Stimulated activated CD8-positive, alpha-beta memory T cell treated with anti-CD3 and anti-CD28 coated beads, Interleukin-7, amount 100 ng/mL, for 4 hours (primary cell): ENCODE results near the gene OR1F1.
"Not testable (repeated sequence)": the region's sequence is repeated elsewhere in the genome, so short reads cannot be mapped to it uniquely, and the experiment has no call there.

Experiments used
- DNase-seq, 2 donors: peaks; one replicate each; pipeline ENCODE4 v3.0.0-alpha.2; 2020; ENCODE audit warnings: low read depth in 2 of 2

OR1F1 gene

GRCh38 chr16:3150346-3151218 lies 37.4 kb upstream of the OR1F1 start:
- peak; percentile 93 to 97 for DNase-seq

- no peak for DNase-seq
These were observed 36.1 kb upstream of the OR1F1 start for GRCh38 chr16:3152027-3152276.

GRCh38 chr16:3152277-3152990 lies 35.6 kb upstream of the OR1F1 start:
- DNase-seq = peak; percentile 69 to 73

- no peak for DNase-seq
These were observed 35.0 kb upstream of the OR1F1 start for GRCh38 chr16:3152991-3153368.

GRCh38 chr16:3155181-3155580 lies 32.8 kb upstream of the OR1F1 start:
- no peak for DNase-seq

- no peak for DNase-seq
These were observed 32.0 kb upstream of the OR1F1 start for GRCh38 chr16:3155972-3156371.

GRCh38 chr16:3157229-3158025 lies 30.6 kb upstream of the OR1F1 start:
- peak; percentile 25 to 59 for DNase-seq

- no peak for DNase-seq
These were observed 29.9 kb upstream of the OR1F1 start for GRCh38 chr16:3158026-3158509.

- DNase-seq = peak; percentile 89 to 92
These were observed 29.3 kb upstream of the OR1F1 start for GRCh38 chr16:3158510-3159314.

- no peak for DNase-seq
These were observed 26.6 kb upstream of the OR1F1 start for GRCh38 chr16:3161235-3162018.

GRCh38 chr16:3164121-3164991 lies 23.6 kb upstream of the OR1F1 start:
- DNase-seq = no peak

- DNase-seq = no peak
These were observed 22.7 kb upstream of the OR1F1 start for GRCh38 chr16:3165111-3165822.

- no peak for DNase-seq
These were observed 21.5 kb upstream of the OR1F1 start for GRCh38 chr16:3166505-3166886.

GRCh38 chr16:3168729-3169128 lies 19.3 kb upstream of the OR1F1 start:
- not testable (repeated sequence) for DNase-seq

GRCh38 chr16:3170440-3171180 lies 17.4 kb upstream of the OR1F1 start:
- no peak for DNase-seq

- DNase-seq = peak; percentile 66 to 75
These were observed 16.7 kb upstream of the OR1F1 start for GRCh38 chr16:3171181-3171854.

GRCh38 chr16:3171855-3172593 lies 16.0 kb upstream of the OR1F1 start:
- DNase-seq = no peak
